Left kidney (tissue), 2 donors: ENCODE data around the gene BCL11B. TPM values are rescaled to one million over a fixed set of nuclear protein-coding genes. Genes with fewer than 3 reads are reported as not detected.
A peak's percentile ranks its signal among the peaks of the same experiment; 100 is the strongest.

ENCODE experiments used
- DNase-seq: peaks from one replicate; pipeline ENCODE4 v3.0.0-alpha.2; 2013
- polyA plus RNA-seq: library from polyadenylated mRNA; unstranded; fragments of 120-200 nt; gene quantifications from one replicate; pipeline ENCODE4 v1.2.1, GENCODE V29; 2013; ENCODE audit not compliant: insufficient read length

Gene BCL11B
- polyA plus RNA-seq, 1 donor: 2.7 TPM

DNA sequence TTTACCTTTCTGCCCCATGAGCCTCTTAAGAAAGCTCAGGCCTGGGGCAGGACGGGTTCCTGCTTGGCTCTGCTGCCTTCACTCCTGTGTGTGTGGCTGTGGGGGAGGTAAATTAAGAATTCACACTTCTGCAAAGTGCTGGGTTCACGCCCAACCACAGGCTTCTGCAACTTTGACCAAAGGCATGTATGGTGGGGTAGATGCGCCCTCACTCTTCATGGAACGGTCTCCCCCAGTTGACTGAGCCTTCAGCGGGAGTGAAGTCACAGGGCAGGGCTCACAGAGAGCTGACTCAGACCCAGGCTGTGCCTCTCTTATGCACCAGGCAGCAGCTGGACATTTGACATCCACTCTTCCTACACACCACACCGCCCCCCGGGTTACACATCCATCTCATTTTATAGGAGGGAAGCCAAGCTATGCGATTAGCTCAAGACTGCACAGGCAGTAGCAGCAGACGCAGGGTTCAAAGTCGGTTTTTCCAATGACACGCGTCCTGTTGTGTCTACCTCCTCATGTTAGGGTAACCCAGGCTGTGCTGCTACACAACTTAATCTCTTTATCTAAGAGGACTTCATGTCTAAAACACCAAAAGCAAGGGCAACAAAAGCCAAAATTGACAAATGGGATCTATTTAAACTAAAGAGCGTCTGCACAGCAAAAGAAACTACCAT, 15.4 kb upstream of the BCL11B start:
- DNase-seq: no peak

- no peak for DNase-seq
Measured at GRCh38 chr14:99286761-99287160, 14.8 kb upstream of the BCL11B start.

- no peak for DNase-seq
Measured at GRCh38 chr14:99284254-99285004, 12.4 kb upstream of the BCL11B start.

DNA sequence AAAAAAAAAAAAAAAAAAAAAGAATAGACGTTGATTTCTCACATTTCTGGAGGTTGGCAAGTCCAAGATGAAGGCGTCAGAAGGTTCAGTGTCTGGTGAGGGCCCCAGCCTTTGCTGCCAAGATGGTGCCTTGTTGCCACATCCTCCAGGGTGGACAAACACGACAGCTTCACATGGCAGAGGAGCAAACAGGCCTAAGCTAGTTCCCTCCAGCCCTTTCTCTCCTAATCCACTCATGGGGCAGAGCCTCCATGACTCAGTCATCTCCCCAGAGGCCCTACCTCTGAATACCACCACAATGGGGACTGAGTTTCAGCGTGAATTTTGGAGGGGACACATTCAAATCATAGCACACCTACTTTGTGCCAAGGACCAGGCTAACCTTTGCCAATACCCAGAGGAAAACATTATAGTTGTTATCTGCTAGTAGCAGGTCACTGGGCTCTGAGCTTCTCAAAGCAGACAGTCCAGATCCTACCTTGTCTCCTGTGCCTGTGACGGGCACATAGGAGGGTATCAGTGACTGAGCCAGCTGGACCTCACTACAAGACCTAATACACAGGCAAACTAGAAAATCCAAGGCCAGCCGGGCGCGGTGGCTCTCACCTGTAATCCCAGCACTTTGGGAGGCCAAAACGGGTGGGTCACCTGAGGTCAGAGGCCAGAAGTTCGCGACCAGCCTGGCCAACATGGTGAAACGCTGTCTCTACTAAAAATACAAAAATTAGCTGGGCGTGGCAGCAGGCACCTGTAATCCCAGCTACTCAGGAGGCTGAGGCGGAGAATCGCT, 10.5 kb upstream of the BCL11B start:
- no peak for DNase-seq

DNA sequence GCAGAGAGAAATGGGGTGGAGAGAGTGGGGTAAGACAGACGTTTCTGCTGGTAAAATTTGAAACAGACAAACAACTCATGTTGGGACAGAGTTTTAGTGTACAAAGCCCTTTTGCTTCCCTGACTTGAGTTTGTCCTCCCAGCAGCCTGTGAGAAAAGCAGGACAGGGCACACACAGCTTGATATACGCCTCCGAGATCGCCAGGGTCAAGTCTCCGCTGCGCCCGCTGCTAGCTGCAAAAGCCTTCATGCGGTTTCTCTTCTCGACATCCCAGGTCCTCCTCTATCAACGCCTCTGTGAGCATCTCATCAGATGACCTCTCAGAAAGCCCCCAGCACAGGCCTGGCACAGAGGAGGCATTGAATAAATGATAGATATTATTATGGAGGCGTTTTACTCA, 9.4 kb upstream of the BCL11B start:
- no peak for DNase-seq

DNA sequence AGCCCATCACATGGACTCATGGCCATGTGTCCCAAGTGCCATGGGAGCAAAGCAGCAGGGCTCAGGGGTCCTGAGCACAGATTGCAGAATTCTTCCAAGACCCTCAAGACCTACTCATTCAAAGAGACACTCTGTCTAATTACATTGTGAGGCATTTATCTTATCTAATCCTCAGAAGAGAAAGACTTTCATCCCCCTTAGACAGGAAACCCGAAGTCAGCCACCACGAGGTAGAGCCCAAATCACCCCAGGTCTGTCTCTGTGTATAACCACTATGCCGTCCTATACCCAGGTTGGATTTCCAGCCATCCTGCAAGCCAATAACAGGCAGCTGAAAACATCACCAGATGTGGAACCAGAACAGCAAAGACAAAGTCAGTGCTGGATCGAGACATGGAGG, 8.9 kb upstream of the BCL11B start:
- DNase-seq: no peak

GRCh38 chr14:99280066-99280731, 8.2 kb upstream of the BCL11B start:
- DNase-seq: no peak

- no peak for DNase-seq
Measured at GRCh38 chr14:99278836-99279235, 6.8 kb upstream of the BCL11B start.

DNA sequence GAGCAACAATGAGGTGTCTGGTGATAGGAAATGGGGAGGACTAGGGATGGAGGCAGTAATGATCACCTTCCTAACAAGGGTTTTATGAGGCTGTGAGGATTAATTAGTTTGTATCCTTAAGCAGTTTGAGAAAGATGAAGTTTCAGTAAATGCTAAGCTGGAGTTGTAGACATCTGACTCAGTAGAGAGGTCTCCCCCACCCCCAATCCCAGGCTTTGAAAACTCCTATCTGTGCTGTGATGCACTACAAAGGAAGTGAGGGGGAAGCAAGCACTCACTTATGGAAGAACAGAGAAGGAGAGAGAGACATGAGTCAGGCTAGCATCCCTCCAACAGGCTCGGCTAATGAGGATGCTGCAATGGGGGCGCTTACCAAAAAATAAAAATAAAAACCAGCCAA, 5.5 kb upstream of the BCL11B start:
- no peak for DNase-seq

DNA sequence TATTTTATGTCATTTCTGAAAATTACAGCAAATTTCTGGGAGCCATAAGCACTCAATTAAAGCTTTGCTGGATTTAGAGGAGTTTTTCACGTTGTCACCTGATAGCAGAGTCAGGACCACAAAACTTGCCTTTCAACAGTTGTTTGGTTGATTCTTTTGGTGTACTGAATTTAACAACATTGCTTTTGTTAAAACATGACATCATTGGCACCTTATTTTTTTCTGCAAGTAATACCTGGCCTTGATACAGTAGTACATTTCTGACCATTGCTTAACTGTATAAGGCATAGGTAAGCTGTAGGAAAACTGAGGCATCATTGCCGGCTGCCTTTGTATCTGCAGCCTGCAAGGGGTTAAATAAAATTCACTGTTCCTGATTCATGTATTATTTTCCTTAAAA, 4.5 kb upstream of the BCL11B start:
- DNase-seq: no peak

- no peak for DNase-seq
Measured at GRCh38 chr14:99275222-99275584, 3.2 kb upstream of the BCL11B start.

DNA sequence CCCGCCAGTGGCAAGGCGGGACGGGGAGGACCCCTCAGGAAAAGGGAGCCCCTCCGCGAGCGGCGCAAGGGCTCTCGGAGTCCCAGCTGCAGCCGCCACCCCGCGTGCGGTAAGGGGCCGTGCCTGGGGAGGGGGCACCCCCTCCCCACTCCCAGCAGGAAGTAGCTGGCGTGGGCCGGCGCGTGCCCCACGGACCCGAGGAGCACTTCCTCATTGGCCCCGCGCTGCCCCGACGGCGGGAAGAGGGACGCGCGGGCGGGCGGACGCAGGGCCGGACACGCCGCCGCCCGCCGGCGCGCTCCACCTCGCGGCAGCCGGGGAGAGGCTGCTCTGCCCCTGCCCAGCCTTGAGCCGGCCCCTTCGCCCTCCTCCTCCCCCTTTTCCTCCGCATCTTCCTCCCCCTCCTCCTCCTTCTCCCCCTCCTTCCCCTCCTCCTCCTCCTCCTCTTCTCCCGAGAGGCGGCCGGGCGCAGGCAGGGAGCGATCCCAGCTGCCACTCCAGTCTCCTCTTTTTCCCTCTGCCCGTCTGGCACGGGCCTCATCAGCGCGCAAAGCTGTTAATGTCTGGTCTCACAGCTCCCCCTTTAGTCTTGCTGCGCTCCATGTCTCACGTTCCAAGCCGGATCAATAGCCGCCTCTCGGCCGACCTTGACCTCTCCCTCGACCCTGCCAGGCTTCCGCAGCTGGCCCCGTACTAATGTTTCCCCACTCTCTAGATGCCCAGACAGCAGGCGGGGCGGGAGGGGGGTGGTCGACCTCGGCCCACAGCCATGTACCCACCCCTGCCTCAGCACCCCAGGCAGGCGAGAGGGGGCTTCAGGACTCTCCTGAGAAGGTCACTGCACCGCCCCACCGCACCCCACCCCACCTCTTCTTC, 2.6 kb upstream of the BCL11B start:
- DNase-seq: peak; percentile 87

GRCh38 chr14:99273766-99274345, 1.9 kb upstream of the BCL11B start:
- DNase-seq: no peak

DNA sequence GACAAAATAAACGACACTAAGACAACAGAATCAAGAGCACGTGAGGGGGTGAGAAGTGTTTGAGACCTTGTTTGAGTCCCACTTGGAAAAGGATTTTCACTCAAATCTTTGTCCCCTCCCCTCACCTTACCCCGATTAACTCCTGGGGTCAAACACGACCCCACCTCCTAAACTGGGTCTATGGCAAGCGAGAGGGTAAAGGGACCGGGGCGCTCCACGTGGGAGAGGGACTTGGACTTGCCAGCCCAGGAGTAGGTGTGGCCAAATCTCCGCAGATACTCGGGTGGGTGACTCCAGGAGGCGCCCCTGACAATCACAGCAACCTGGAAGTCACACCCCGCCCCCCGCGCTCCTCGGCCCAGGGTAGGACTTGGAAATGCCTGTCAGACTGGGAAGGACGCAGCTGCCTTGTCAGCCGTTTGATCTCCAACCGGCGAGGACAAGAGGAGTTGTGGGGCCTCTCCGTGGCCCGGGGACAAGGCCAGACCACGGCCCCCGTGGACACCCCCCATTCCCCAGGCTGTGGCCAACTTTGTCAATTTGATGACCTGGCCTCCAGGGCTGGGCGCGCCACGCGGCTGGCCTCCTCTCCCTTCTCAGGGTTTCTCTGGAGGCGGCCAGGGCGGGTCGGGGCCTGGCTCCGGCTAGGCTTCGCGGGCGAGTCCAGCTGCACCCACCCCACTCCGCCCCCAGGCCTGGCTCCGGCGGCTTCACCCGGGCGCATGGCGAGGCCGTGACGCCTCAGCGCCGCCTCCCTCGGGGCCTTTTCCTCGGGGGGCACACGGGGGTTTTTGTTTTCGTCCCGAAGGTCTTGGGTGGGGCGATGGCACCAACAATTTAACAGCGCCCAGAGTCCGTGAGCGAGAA, 1.1 kb upstream of the BCL11B start:
- no peak for DNase-seq

DNA sequence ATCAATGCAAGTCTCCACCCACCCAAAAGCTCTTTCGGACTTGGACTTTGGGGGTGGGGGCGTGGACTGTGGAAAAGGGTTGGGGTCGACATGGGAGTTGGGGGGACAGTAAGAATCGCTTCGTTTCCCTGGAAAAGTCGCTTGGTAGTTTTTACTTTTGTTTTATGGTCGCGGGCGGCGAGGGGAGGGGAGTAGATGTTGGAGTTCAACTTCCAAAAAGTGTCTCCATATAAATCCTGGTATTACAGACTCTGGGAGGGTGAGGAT, 568 bp upstream of the BCL11B start:
- no peak for DNase-seq

- DNase-seq: no peak
Measured at GRCh38 chr14:99271221-99271941, 616 bp downstream of the BCL11B start.

GRCh38 chr14:99270458-99271220, 1.4 kb downstream of the BCL11B start:
- no peak for DNase-seq

DNA sequence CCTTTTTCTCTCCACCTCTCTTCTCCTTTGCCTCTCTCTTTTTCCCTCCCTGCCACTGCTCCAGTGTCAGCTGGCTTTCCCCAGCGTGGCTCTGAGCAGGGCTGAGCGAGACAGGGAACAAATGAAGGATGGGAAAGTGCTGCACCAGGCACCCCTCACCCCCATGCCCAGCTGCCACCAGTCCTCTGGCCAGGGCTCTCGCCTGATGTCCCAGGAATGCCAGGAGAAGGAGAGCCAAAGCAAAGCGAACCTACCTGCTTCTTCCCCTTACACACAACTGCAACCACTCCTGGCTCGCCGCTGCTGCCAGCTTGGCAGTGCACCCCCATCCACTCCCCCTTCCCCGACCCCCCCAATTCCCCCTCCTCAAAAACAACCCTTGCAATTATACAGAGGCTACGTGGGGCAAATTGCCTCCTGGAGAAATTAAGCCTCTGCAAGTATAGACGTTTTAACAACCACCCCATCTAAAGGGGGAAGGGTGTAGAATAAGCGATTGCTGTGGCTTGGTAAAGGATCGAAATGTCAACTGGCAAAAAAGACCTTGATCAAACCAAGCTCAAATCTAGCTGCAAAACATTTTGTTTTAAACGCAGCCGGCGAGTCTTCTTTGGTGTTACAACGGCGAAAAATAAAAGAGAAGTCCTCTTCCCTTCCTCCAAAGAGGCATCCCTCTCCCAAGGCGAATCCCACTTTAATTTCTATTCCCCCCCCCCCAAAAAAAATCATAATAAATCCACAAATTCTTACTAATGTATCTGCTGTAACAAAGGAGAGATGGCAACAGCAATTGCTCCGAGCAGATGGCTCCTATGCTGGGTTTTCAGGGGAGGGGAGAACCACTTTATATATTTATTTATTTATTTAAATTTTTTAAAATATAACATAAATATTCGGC, 2.9 kb downstream of the BCL11B start:
- DNase-seq: no peak
